Mesangial cell (primary cell): ENCODE data around the gene CHRDL2. TPM values are rescaled to one million over a fixed set of nuclear protein-coding genes. Genes with fewer than 3 reads are reported as not detected.

Experiments used
- total RNA-seq: library from RNA; depleted of rRNA; stranded (reverse); fragments of >200 nt; gene quantifications from 2 replicates; pipeline ENCODE4 v1.2.3, GENCODE V29; 2015

Gene CHRDL2, protein sequence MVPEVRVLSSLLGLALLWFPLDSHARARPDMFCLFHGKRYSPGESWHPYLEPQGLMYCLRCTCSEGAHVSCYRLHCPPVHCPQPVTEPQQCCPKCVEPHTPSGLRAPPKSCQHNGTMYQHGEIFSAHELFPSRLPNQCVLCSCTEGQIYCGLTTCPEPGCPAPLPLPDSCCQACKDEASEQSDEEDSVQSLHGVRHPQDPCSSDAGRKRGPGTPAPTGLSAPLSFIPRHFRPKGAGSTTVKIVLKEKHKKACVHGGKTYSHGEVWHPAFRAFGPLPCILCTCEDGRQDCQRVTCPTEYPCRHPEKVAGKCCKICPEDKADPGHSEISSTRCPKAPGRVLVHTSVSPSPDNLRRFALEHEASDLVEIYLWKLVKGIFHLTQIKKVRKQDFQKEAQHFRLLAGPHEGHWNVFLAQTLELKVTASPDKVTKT
- total RNA-seq: not detected in 2 replicates

DNA sequence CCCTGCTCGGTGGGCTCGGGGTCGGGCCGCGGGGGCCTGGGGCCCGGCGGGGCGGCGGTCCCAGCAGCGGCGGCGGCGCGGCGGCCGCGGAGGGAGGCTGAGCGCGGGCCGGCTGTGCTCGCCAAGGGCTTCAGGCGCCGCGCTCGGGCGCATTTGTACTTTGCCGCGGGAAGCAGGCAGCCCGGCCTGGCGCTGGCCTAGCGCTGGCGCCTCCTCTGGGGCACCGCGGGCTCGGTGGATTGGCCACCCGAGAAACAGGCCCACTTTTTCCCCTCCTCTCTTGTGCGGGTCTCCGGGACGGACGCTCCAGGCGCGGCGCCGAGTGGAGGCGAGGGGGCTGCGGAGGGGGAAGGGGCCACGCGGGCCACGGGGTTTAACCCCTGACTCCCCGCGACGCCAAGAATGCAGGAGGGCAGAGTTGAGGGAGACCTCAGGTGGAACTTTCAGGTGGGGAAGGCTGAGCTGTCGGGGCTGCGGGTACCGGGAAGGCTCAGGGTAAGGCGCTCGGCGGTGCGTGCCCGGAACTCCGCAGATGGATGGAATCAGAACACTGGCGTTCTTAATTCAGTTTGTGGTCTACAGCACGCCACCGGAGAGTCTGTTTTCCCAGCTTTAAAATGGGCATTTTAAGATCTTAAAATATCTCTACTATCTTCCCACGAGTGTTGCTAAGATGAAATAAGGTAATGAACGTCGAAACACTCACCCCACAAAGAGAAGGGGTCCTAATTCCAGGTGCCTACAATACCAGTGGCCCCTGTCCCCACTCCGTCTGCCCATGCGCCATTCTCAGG is at the start of gene CHRDL2:
Gene CHRDL2 (minus strand): TSS at position 126 of the 794 bp plus-strand sequence. CDS start 538 bp downstream, outside the sequence.

DNA sequence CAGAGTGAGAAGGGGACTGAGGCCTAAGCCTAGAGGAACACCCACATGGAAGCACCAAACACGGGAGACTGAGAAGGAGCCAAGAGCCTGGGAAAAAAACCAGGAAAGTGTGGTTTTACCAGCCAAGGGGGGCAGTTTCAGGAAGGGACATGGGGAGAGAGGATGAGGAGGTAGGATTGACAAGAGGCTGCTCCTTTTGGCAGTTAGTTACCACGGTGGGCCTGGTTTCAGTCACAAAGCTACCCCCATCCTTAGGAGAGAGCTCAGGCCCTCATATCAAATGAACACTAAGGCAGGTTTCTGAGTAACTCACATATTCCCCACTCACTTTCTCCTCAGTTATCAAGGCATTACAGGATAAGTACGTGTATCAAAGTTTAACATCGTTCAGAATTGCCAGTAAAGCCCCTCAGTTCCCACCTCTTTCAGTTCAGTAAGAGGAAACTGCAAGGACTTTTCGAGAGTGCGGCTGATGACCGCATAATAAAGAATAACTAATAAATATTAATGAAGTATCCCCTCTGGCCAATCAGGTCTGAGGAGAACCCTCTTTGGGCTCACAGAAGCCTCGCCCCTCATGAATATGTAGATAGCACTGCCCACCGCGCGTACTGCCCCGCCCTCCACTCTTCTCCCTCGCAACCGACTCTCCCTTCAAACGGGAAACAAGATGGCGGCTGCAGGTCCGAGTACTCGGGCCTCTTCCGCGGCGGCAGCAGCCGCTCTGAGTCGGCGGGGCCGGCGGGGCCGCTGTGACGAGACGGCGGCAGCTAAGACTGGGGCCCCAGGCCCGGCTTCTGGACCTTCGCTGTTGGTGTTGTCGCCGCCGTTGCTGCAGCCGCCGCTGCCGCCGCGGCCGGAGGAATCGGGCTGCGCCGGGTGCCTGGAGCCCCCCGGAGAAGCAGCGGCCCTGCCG is 17.2 kb upstream of the CHRDL2 start, which contains the start of gene RNF169:
Gene RNF169 (plus strand): TSS at position 639 of the 916 bp plus-strand sequence. CDS start 32 bp downstream, at position 671.

Other genes with a start within 250 kb of the CHRDL2 start
- gene LIPT2, start 237.7 kb downstream of the CHRDL2 start, total RNA-seq: 9.4 and 10.4 TPM in 2 replicates
- 3.3 and 9.8 TPM in 2 replicates for gene POLD3, start 138.8 kb downstream of the CHRDL2 start, total RNA-seq
- 7.5 and 9.6 TPM in 2 replicates for gene RNF169, start 17.4 kb upstream of the CHRDL2 start, total RNA-seq
- gene XRRA1, start 217.7 kb upstream of the CHRDL2 start, total RNA-seq: 6.0 and 13.2 TPM in 2 replicates
- gene SPCS2, start 217.8 kb upstream of the CHRDL2 start, total RNA-seq: 18.1 and 28.0 TPM in 2 replicates